Left renal cortex interstitium (tissue), 4 donors: ENCODE data around the gene OR6S1. TPM values are rescaled to one million over a fixed set of nuclear protein-coding genes. Genes with fewer than 3 reads are reported as not detected.
"Not testable (repeated sequence)": the region's sequence is repeated elsewhere in the genome, so short reads cannot be mapped to it uniquely, and the experiment has no call there.

Source experiments
- DNase-seq, 4 donors: peaks; one replicate each; pipeline ENCODE4 v3.0.0-alpha.2; 2013; ENCODE audit warnings: low read depth in 4 of 4, low spot score in 2 of 4, missing footprints in 1 of 4
- polyA plus RNA-seq, 4 donors: library from polyadenylated mRNA; unstranded; fragments of 120-200 nt; gene quantifications; one replicate each; pipeline ENCODE4 v1.2.1, GENCODE V29; 2013; ENCODE audit not compliant: insufficient read length in 4 of 4

The OR6S1 gene
- polyA plus RNA-seq, 4 donors = not detected

DNA sequence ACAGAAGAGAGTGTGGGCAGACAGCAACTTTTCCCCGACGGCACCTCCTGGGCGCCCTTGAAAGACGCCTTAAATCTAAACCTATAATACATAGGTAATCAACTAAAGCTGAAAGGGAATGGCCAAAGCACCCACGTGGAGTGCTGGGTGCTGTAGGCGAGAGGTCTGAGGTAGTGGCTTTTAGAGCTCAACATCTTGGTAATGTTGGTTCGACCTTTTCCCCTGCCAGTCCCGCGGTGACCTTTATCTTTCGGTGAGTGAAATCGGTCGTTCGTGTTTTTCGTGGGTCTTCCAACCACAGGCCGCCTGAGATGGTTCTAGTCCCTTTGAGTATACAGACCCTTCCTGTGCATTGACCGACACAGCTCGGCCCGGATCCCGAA lies 9.1 kb downstream of the OR6S1 start:
- DNase-seq = no peak

DNA sequence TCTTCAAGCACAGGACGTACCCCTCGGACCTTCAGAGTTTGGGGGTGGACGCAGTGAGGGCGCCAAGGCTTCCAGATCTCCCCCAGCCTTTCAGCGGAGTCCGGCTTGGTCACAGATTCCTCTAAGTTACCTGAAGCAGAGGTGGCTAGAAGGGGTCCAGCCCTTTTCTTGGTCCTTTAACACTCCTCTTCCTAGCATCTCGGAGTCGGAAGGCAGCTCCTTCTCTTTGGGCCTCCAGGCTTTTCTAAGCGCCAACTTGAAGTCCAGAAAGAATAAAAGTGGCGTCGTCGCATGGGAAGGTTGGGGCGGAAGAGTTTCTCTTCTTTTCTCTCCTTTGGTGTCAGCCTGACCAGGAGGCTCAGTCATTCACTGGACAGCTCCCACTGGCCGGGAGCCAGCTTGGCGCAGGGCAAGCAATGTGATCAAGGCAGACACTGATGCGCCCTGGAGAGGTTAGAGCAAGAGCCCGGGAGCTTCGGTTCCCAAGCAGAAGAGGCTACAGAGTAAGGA lies 9.6 kb downstream of the OR6S1 start:
- no peak for DNase-seq

DNA sequence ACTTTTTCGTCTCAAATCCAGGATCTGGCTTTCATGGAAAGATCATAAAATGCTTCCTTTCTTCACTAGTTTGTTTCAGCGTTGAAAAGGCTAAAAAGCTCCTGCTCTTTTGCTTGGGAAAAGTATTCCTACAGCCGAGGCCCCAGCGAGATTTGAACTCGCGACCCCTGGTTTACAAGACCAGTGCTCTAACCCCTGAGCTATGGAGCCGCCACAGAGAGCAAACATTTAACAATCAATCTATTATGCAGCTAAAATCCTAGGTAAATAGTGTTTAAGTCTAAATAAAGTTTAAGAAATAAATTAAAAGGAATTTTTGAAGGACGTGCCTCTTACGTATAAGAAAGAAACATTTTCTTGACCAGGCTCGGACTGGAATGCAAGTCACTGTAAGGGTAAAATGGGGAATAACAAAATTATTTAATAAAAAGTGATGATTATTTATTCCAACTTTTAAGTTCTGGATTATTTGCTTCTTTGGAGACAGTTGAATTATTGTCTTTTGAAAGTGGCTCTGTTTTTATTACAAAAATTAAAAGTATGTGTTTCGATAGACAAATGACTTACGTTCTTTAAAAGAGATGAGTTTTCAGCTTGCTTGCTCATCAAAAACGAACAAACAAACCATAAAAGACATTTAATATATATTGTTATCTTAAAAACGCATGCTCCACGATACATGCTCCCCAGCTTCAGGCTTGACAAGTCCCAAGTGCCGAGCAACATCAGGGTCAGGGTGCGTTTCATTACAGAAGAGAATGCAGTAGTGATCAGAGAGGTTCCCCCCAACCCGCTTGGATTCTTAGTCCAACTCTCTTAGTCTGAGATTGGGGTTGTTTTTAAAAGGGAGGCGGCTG lies 10.2 kb downstream of the OR6S1 start:
- DNase-seq = no peak

DNA sequence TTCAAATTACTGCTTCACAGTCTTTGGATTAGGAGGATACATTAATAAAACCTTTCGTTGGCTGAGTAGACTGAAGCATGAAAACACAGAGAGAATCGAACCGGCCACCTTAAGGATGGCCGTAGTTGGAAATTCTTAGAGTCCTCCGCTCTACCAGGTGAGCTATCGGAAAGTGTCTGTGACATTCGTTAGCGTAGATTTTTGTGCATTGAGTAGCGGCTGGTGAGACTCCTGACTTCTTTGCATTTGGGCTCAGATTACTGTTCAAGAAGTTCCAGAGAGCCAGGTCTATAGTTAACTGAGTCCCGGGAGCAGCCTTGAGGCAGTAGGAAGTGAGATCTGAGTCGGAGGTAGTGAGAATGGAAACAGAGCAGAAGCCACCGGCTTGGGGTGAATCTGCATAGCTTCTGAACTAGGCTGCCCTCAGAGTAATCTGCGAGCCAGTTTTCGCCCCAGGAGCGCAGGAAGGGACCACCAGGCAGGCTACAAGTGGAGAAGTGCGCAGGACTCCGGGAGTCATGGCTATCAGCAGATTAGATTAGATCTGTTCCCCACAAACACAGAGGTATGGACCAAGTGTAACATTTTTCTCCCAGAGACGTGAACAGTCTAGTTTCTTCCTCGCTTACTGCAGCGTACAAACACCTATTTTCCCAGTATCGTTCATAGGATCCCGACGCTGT lies 11.0 kb downstream of the OR6S1 start:
- DNase-seq = no peak

DNA sequence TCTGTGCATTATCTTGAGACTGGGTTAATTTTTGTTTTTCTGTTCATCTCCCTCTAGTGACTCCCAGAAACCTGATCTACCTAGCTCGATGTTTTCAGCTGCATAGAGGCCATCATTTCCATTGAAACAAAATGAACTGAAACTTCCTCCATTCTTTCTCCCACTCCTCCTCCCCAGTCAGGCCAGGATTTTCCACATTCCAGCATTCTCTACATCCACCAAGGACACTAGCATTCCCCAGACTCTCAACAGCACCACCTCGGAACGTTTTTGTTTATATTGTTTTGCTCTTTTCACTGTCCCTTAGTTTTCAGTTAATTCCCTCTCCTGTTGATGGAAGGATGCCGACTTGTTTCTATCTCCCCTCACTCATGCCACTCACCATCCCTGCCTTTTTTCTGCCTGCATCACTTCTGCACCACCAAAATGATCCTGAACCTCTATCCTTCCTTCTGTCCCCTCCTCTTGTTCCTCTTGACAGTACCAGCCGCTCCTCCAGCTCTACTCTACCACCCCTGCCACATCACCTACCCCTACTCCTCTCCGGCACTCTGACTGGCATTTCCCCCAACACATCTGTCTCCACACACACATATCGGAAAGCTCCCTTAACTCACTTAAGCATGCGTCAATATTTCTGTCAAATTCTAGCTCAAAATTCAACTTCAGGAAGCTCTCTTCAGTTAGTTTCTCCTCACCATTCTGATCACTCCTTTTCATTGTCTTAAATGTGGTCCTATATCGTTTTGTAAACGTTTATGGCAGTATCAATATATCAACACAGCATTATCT lies 13.2 kb downstream of the OR6S1 start:
- DNase-seq = no peak

DNA sequence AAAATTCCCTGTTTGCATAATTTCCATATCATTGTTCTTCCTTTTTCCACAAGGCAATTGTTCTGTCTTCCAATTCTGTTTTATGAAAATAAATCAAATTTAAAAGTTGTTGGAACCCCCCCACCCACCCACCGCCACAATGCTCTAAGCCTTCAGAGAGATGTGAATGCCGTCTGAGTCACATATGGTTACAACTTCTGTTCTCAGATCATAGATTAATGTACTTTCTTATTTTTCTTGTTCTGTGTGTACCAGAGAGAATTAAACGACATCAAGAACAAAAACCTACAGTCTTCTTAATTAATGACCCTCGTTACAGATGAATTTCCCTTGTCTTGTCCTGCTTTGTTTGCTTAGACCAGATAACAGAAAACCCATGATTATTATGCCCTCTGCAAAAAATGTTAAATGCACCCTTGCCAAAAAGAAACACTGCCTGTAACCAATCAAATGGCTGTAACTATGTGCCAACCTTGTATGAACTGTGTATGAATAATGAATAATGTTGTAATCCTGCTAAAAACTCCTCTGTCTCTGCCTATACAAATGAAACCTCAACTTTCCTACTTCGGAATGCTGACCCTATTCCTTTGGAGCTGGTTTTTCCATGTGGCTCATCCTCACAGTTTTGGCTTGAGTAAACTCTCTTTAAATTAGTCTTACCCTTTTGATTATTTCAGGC lies 14.0 kb downstream of the OR6S1 start:
- no peak for DNase-seq

DNA sequence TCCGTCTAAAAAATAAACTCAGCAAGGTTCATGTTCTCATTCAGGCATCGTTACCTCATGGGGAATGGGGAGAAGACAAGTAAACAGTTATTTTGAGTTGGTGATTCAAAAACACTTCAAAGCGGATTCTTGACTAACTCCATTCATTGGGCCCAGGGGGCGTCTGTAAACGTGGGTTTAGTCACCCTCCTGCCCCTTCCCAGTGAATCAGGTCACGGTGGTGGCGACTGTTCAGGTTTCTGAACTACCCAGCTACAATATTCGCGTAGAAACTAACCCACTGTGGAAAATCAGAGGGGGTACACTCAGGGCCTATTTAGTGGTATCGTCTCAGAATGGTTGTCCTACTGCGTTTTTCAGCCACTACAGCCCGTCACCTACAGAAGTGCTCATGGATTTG lies 15.2 kb downstream of the OR6S1 start:
- DNase-seq = no peak

DNA sequence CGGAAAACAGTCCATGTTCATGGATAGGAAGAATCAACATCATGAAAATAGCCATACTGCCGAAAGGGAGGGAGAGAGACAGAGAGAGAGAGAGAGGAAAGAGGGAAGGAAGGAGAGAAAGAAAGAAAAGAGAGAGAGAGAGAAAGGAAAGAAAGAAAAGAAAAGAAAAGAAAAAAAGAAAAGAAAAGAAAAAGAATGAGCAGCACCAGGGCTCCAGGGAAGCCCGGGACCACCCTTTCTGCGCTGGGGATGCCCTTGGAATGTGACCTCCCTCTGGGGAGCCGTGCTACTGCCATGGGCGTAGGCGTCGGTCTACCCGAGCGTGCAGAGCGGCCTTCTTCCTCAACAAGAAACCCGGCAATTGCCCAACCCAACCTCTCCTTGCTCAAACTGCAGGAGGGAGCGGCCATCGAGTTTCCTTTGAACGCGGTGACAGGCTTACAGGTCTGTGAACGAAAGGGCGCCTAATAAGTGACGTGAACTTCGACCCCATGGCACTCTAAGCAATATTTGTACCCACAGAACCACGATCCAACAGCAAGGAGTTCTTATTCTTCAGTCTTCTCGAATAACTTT lies 16.9 kb downstream of the OR6S1 start:
- DNase-seq = no peak

DNA sequence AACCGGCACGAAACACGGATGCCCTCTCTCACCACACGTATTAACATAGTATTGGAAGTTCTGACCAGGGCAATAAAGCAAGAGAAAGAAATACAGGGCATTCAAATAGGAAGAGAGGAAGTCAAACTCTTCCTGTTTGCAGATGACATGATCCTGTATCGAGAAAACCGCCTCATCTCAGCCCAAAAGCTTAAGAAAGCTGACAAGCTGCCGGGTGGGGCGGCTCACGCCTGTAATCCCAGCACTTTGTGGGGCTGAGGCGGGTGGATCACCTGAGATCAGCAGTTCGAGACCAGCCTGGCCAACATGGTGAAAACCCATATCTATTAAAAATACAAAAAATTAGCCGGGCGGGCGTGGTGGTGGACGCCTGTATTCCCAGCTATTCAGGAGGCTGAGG lies 17.7 kb downstream of the OR6S1 start:
- no peak for DNase-seq

DNA sequence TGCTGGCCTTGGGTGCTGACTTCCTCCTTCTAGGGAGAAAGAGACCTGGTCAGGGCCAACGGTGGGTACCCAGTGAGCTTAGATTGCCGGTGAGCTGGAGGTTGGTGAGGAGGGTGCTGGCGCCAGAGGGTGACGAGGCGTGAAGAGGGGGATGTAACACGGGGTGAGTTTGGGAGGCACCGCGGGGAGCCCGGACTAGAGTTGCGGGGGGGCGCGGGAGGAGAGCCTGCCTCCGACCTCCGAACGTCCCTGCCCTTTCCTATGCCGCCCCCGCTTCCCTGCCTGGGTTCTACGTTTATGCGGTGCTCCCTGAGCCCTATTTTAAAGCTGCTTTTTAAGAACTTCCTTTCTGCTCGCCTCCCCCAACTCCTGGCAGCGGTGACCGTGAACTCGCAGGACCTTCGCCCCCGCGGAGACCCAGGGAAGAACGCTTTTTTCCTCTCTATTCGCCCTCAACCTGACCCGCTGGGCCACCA lies 18.6 kb downstream of the OR6S1 start:
- DNase-seq = no peak

DNA sequence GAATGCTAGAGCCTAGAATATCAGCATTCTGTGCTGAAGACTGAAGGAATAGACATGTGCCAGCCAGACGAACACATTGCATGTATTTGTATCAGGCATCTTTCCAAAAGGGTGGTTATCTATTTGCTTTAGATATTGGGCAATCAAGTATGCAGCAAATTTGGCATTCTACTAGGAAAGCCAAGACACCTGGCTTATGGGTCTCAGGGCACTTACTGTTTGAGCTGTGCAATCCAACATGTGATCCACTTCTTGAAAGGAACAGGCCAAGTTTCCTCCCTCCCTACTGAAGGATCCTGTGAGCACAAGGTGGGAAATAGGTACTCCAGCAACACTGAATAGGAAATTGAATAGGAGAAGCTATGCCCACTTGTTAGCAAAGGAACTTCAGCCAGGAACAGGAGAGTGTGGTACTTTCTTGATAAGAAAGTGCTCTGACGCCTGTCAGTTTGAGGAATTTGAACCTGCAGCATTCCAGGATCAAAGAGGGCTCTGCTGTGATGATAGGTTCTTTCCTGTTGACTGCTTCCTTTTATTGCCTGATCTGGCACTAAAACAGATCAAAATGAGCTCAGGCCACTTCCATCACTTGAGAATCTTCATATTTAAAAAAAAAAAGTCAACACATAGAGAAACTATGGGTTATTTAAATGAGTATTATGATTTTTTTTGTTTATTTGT lies 20.6 kb downstream of the OR6S1 start:
- no peak for DNase-seq

DNA sequence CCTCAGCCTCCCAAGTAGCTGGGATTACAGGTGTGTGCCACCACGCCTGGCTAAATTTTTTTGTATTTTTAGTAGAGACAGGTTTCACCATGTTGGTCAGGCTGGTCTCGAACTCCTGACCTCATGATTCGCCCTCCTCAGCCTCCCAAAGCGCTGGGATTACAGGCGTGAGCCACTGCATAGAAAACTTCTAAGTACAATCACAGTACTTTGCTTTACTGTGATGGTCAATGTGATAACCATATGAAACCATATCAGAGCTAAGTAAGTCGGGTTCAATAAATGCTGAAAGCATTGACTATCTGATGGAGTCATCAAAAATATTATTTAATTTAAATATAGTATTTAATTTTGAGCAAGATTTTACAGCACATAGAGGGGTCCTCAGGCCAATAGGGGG lies 21.8 kb downstream of the OR6S1 start:
- not testable (repeated sequence) for DNase-seq

DNA sequence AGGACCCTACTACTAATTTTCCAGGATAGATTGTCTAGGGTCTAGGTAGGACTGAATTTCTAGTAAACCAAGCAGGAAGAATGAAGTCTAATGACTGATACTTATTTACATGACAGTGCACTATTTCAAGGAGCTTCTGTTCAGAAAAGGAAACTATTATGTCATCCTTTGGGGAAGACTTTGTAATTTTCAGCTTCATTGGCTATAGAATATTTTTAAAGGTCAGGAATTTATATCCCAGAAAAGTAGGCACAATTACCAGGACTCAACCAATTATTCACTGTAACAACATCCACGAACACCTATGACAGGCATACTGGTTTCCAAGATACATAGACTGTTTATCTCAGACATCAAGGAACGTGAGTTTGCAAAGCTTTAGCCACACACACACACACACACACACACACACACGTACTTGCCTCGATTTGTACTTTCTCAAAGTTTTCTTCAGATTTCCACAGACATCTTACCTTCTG lies 23.2 kb downstream of the OR6S1 start:
- no peak for DNase-seq

DNA sequence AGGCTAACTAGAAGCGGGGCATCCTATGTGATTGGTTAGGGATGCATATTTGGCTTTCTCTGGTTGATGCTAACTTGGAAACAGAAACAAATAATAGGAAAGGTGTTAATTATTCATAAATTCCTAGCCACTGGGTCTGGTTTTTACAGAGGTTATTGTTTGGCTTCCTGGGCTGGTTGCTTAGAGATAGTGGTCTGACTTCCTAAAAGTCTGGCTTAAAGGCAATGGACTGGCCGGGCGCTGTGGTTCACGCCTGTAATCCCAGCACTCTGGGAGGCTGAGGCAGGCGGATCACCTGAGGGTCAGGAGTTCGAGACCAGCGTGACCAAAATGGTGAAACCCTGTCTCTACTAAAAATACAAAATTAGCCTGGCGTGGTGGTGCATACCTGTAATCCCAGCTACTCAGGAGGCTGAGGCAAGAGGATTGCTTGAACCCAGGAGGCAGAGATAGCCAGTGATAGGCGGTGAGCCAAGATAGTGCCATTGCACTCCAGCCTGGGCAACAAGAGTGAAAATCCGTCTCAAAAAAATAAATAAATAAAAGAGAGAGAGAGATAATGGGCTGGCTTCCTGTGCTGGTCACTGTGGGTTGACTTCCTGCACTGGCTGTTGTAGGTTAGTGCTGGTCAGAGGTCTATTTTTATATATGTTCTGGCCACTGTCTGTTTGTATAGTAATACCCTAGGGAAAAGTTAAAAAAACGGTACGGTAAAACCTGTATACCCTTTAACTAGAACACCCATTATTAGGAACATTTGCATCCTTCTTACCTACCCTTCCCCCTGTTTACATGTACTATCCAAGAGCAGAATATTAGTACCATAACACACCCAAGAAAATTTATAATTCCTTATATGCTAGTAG lies 24.1 kb downstream of the OR6S1 start:
- no peak for DNase-seq

DNA sequence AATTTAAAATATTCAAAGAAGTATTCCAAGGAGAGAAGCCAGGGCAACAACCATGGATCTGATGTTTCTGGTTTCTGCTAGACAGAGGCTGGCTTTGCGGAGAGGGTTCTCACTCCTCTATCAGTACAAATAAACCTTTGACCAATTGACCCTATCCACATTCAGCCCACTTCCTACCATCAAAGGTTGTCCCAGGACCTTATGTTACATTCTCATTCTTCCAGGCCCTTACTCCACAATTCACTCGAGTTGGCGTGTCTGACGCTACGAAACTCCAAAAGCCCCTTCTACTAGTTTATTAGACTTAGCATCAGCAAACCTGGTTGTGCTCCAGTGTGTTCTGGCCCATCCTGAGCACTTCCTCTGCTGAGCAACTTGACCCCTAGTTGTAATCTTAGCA lies 25.5 kb downstream of the OR6S1 start:
- DNase-seq = no peak

DNA sequence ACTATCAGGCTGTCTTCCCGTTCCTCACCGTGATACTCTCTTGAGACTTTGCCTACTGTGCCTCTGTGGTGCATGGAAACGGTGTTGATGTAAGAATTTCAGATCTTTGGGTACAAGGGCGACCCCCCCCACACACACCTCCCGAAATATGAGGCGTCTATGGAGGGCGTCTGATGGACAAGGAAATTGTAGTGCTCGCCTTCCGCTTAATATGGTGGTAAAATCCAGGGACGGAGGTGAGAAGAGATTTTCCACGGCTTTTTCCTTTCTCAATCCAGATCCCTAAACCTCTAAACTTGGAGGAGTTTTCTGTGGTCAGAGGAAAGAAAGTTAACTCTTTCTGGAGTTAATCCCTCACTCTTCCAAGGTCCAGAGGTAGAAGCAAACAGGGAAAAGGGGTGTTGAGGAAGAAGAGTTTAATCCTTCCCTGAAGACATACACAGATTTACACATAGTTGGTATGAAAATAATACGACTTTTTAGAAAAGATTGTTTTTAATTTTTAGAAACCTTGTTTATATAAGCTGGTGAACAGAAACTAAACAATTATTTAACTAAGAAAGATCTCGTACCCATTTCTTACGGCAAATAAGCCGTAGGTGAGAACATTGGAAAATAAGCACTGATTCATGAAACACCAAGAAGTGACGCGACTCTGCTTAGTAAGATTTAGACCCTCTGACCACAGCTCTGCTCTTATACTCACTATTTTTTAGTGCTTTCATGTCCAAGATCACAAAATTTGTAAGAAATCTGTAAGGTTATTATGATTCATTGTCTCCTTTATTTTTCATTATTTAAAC lies 27.3 kb downstream of the OR6S1 start:
- DNase-seq = no peak
